Measurements from ENCODE around the gene MMP14. TPM values are rescaled to one million over a fixed set of nuclear protein-coding genes. Genes with fewer than 3 reads are reported as not detected.
A peak's percentile ranks its signal among the peaks of the same experiment; 100 is the strongest.

Gene MMP14
- total RNA-seq, 1 donor from 2014 or later = 22.5 TPM

GRCh38 chr14:22837114-22837749 is 847 bp downstream of the MMP14 start:
- intact Hi-C loops (cut with DNase I) = no loop called here
- DNase-seq (peak; percentile 87), ATAC-seq (ENCODE audit: poor library complexity) (peak; percentile 82)

- DNase-seq = peak; percentile 76
- peak; percentile 51 for ATAC-seq (ENCODE audit: poor library complexity)
- intact Hi-C loops (cut with DNase I) = no loop called here
Observed at GRCh38 chr14:22837750-22838538, 1.6 kb downstream of the MMP14 start.

DNA sequence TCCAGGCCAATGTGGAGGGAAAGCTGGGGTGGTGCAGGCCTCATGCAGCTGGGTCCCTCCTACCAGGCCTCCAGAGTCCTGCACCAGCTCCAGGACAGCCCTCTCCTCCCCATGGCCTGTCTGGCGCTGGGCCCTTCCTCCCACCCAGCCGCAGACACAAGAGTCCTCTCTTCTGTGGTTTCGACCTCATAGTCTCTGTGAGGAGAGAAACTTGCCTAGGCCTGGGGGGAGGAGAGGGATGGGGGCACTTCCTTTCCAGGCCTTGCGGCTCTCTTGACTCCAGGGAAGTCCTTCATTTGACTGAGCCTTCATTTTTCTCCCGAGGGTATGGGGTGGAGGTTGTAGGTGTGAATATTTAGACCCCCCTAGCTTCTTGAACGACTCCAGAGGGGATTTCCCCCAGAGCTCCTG is 2.3 kb downstream of the MMP14 start:
- no peak for DNase-seq
- intact Hi-C loops (cut with DNase I) = no loop called here
- peak; percentile 28 for ATAC-seq (ENCODE audit: poor library complexity)

DNA sequence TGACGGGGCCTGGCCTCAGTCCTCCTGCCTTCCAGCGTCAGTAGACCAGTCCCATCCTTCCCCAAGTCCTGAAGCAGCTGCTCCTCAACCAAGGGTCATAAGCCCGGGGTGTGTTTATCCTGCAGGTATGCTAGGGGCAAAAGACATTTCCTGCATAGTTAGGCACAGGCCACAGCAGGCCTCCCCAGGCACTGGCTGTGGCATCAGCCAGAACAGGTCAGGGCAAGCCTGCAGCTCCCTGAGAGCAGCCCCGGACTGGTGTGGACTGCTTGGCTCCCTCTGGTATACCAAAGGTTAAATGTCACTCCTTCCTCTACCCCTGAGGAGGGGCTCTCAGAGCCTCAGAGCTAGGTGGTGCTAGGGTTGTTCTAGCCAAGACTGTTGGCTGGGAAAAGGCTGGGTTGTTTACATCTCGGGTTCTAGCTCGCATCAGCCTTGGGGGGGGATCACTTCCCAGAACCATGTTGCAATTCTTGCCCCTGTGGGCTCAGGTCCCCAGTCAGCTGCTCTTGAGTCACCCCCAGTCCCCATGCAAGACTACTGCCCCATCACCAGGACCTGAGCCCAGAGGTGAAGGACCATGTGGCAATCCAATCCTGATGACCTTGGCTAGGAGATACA is 2.9 kb downstream of the MMP14 start:
- ATAC-seq (ENCODE audit: poor library complexity) (no peak), DNase-seq (no peak)
- intact Hi-C loops (cut with DNase I) = no loop called here

GRCh38 chr14:22841311-22841710 is 4.9 kb downstream of the MMP14 start:
- ATAC-seq (ENCODE audit: poor library complexity) (no peak), DNase-seq (no peak)
- intact Hi-C loops (cut with DNase I) = loop anchor here (10.0 kb wide), 1 partner anchor 447 kb away; no protein-coding TSS in a partner anchor

DNA sequence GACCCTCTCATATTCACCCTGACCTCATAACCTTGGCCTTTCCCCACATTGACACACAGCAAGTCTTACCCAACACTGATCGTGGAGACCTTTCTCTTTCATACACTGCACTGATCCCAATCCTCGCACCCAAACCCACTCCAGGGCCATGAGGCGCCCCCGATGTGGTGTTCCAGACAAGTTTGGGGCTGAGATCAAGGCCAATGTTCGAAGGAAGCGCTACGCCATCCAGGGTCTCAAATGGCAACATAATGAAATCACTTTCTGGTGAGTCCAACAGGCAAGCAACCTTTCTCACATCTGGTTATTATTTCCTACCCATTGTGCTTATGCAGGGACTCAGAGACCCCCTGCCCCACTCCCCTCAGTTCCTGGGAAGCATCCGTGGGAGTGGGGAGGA is 5.4 kb downstream of the MMP14 start:
- no peak for DNase-seq
- ATAC-seq (ENCODE audit: poor library complexity) = no peak
- intact Hi-C loops (cut with DNase I) = loop anchor here (10.0 kb wide), 1 partner anchor 447 kb away; no protein-coding TSS in a partner anchor

DNA sequence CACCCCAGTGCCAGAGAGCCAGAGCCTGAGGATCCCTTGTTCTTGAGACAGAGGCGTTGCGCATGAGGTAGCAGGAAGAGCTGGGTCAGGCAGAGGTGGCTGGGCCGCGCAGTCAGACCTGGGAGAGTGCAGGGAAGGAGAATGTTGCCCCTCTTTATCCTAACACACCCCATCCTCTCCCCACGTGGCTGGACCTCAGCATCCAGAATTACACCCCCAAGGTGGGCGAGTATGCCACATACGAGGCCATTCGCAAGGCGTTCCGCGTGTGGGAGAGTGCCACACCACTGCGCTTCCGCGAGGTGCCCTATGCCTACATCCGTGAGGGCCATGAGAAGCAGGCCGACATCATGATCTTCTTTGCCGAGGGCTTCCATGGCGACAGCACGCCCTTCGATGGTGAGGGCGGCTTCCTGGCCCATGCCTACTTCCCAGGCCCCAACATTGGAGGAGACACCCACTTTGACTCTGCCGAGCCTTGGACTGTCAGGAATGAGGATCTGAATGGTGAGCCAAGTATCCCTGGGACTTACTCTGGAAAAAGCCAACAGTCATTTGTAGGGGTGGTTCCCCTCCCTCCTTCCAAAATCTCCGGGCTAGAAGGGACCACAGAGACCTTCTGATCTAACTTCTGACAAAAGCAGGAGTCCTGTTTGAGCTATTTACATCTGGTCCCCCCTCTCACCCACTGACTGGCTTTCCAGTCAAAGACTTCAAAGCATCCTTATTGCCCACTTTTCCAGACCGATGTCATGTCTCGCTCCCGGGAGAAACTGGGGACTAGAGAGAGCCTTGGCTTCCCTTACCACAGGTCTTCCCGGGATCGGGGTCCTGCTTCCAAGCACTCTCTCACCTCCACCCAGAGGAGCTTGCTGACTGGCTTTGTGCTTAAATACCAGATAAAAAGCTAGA is 6.1 kb downstream of the MMP14 start:
- intact Hi-C loops (cut with DNase I) = loop anchor here (10.0 kb wide), 1 partner anchor 448 kb away; no protein-coding TSS in a partner anchor
- ATAC-seq (ENCODE audit: poor library complexity) (no peak), DNase-seq (no peak)

DNA sequence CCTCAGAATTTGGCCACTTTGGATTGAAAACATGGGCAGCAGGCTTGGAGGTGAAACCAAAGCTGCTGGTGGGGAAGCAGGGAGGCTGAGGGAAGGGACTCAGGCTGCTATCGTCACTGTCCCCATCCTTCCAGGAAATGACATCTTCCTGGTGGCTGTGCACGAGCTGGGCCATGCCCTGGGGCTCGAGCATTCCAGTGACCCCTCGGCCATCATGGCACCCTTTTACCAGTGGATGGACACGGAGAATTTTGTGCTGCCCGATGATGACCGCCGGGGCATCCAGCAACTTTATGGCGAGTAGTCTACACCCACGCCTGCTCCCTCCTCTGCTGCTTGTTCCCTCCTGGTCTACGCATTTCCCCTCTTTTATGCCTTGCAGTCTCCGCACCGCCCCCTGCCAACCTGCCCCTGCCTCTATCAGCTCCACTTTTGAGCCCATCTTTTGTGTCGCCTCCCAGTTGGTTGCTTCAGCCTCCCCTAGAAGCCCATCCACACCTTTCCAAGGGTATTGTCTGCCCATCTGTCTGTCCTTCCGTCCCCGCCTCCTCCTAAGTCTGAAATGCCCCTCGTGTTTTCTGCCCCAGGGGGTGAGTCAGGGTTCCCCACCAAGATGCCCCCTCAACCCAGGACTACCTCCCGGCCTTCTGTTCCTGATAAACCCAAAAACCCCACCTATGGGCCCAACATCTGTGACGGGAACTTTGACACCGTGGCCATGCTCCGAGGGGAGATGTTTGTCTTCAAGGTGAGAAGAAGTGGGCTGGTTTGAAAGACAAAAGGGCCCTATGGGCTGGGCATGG is 6.9 kb downstream of the MMP14 start:
- intact Hi-C loops (cut with DNase I) = loop anchor here (10.0 kb wide), 1 partner anchor 449 kb away; no protein-coding TSS in a partner anchor
- ATAC-seq (ENCODE audit: poor library complexity) (no peak), DNase-seq (no peak)

DNA sequence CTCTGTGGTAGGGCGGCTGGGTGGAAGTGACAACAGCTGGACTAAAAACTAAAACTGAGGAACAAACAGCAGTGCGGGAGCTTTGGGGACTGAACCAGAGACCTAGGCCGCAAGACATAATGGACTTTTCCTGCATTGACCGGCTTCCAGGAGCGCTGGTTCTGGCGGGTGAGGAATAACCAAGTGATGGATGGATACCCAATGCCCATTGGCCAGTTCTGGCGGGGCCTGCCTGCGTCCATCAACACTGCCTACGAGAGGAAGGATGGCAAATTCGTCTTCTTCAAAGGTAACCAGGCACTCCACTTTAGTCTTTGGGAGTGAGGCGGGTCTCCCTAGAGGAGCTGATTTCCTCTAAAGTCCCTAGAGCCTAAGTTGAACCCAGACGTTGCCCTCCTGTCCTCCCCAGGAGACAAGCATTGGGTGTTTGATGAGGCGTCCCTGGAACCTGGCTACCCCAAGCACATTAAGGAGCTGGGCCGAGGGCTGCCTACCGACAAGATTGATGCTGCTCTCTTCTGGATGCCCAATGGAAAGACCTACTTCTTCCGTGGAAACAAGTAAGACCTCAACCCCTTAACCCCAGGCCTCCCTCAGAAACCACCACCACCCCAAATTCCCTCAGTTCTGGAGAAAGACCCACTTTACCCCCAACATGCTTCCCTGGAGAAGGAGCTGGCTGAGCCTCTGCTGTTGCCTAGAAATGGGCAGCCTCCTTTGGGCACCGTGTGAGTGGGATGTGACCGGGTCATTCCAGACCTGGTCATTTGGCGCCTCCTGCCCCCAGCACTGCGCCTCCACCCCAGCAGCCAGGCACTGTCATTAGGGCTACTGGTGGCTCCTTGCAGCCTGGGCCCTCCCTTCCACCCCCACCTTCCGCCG is 8.1 kb downstream of the MMP14 start:
- ATAC-seq (ENCODE audit: poor library complexity) = no peak
- DNase-seq = no peak
- intact Hi-C loops (cut with DNase I) = loop anchor here (10.0 kb wide), 1 partner anchor 450 kb away; no protein-coding TSS in a partner anchor

GRCh38 chr14:22845103-22845394 is 8.7 kb downstream of the MMP14 start:
- DNase-seq = no peak
- ATAC-seq (ENCODE audit: poor library complexity) = no peak
- intact Hi-C loops (cut with DNase I) = loop anchor here (10.0 kb wide), 1 partner anchor 450 kb away; no protein-coding TSS in a partner anchor

GRCh38 chr14:22845821-22846625 is 9.6 kb downstream of the MMP14 start:
- intact Hi-C loops (cut with DNase I) = loop anchor here (10.0 kb wide), 1 partner anchor 451 kb away; no protein-coding TSS in a partner anchor
- DNase-seq (no peak), ATAC-seq (ENCODE audit: poor library complexity) (no peak)

DNA sequence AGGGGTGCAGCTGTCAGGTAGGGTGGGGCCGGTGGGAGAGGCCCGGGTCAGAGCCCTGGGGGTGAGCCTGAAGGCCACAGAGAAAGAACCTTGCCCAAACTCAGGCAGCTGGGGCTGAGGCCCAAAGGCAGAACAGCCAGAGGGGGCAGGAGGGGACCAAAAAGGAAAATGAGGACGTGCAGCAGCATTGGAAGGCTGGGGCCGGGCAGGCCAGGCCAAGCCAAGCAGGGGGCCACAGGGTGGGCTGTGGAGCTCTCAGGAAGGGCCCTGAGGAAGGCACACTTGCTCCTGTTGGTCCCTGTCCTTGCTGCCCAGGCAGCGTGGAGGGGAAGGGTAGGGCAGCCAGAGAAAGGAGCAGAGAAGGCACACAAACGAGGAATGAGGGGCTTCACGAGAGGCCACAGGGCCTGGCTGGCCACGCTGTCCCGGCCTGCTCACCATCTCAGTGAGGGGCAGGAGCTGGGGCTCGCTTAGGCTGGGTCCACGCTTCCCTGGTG is 10.5 kb downstream of the MMP14 start:
- intact Hi-C loops (cut with DNase I) = loop anchor here (10.0 kb wide), 1 partner anchor 452 kb away; no protein-coding TSS in a partner anchor
- DNase-seq (no peak), ATAC-seq (ENCODE audit: poor library complexity) (no peak)

DNA sequence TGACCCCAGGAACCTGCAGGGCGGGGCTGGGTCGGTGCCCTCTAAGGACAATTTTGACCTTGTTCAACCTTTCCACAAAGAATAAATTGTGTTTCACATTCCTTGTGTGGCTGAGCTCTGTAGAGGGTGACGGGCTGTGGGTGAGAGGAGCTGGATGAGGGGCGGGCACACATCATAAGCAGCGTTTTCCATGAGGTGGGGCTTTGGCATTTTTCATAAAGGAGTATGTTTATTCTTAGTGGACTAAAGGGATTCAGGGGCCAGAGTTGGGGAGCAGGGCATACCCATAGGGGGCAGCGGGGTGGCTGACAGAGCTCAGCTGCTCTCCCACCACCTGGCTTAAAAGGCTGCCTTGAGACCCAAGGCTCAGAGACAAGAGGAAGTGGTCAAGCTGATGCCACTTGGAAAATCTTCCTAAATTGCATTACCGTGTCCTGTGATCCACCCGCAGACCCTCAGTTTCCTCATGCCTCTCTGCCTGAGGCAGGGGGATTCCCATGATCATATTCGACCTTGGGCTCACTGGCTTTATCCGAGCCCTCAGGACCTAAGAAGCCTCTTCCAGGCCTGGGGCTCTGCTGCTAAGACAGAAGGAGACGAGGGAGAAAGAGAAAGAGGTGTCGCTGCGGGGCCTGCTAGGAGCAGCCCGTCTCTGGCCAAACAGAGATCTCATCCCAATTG is 11.4 kb downstream of the MMP14 start:
- DNase-seq (no peak), ATAC-seq (ENCODE audit: poor library complexity) (no peak)
- intact Hi-C loops (cut with DNase I) = loop anchor here (10.0 kb wide), 1 partner anchor 453 kb away; no protein-coding TSS in a partner anchor

DNA sequence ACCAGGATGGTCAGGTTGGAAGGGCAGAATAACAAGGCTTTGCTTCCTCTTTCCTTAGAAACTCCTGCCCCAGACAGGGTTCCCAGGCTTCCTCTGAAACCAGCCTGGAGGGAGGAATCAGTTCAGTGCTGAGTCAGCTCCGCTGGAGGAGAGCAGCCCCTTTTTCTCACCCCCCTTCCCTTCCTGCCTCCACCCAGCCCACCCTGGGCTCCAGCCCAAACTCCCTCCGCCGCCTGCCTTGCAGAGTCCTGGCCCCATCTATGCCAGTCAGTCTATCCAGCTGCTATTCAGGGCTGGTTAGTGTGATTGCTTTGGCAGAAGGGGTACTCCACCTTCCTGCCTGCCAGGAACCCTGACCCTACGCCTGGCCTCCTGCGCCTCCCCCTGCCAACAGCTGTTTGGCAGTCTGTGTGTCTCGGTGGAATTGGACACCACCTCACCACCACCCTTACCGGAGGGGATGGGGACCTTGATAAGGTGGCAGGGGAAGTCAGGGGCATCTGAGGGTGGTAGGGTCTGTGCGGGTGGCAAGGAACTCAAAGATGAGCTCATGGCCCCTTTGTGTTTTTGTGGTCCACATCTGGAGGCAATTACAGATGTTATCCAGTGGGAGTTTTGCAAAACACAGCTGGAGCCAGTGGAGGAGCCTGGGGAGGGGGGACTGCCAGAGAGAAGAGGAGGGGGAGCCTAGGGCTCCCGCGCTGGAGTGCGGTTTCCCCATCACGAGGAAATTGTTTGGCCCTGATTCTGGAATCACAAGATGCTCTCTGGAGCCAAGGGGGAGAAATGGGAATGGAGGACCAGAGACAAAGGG is 12.2 kb downstream of the MMP14 start:
- intact Hi-C loops (cut with DNase I) = loop anchor here (10.0 kb wide), 1 partner anchor 454 kb away; no protein-coding TSS in a partner anchor
- peak; percentile 43 for ATAC-seq (ENCODE audit: poor library complexity)
- peak; percentile 82 for DNase-seq

Measured in Right ventricle myocardium superior (tissue), 1 donor.